ENCODE data around the gene ALG11.

GRCh38 chr13:52070929-52071523, 58.8 kb downstream of the ALG11 start:
- no peak for TF ChIP-seq GATA3 (IDR thresholded peaks at IDR 0.05; ENCODE audit: low read depth, low read length)
- TF ChIP-seq GATA2 (IDR thresholded peaks at IDR 0.05; ENCODE audit: low read depth, low read length) = no peak
